DMS53 (cell line): ENCODE results near the gene EWSR1.

ENCODE experiments used
- DNase-seq: peaks from one replicate; lab custom pipeline; 2025; lab: John Stamatoyannopoulos, UW

EWSR1 gene

GRCh38 chr22:29251265-29251664, 16.8 kb upstream of the EWSR1 start:
- no peak for DNase-seq

- no peak for DNase-seq
These were observed 15.8 kb upstream of the EWSR1 start for GRCh38 chr22:29251981-29252911.

- DNase-seq = no peak
These were observed 14.3 kb upstream of the EWSR1 start for GRCh38 chr22:29253561-29254285.

GRCh38 chr22:29254286-29254660, 13.8 kb upstream of the EWSR1 start:
- no peak for DNase-seq

- DNase-seq = no peak
These were observed 12.9 kb upstream of the EWSR1 start for GRCh38 chr22:29255064-29255621.

- no peak for DNase-seq
These were observed 11.3 kb upstream of the EWSR1 start for GRCh38 chr22:29256606-29257325.

GRCh38 chr22:29257751-29258181, 10.3 kb upstream of the EWSR1 start:
- no peak for DNase-seq

- DNase-seq = no peak
These were observed 9.4 kb upstream of the EWSR1 start for GRCh38 chr22:29258407-29259252.

GRCh38 chr22:29259253-29259899, 8.7 kb upstream of the EWSR1 start:
- peak; percentile 13 for DNase-seq

- no peak for DNase-seq
These were observed 8.0 kb upstream of the EWSR1 start for GRCh38 chr22:29260031-29260560.

- no peak for DNase-seq
These were observed 7.3 kb upstream of the EWSR1 start for GRCh38 chr22:29260601-29261315.

- no peak for DNase-seq
These were observed 4.2 kb upstream of the EWSR1 start for GRCh38 chr22:29263791-29264276.

- no peak for DNase-seq
These were observed 2.8 kb upstream of the EWSR1 start for GRCh38 chr22:29265305-29265704.

GRCh38 chr22:29265929-29266328, 2.1 kb upstream of the EWSR1 start:
- no peak for DNase-seq

GRCh38 chr22:29266564-29267461, 1.3 kb upstream of the EWSR1 start:
- peak; percentile 11 for DNase-seq

GRCh38 chr22:29267462-29267857, 608 bp upstream of the EWSR1 start:
- no peak for DNase-seq

GRCh38 chr22:29268511-29269229, 602 bp downstream of the EWSR1 start:
- DNase-seq = peak; percentile 43

GRCh38 chr22:29269230-29269604, 1.1 kb downstream of the EWSR1 start:
- no peak for DNase-seq
